A549 (cell line): ENCODE results near the gene FANCM. TPM values are rescaled to one million over a fixed set of nuclear protein-coding genes. Genes with fewer than 3 reads are reported as not detected.

Experiments used
- ATAC-seq, 2 experiments: fragments of 200-7000 bp in 1 of 2; fragments of >200 bp in 1 of 2; cut with Nextera tagmentation in 1 of 2; cut with Tn5 transposase in 1 of 2; 3 replicates each; pipeline versions ENCODE4 v1.8.0 to v1.9.1; 2018 to 2020; ENCODE audit warnings: mild to moderate bottlenecking in 1 of 2, moderate library complexity in 1 of 2
- CTCF ChIA-PET: fragments of 300-600 bp; sonication (Branson Sonifier 250); formaldehyde crosslinking; extraction: SDS; loops from one replicate; lab custom pipeline; 2021; ENCODE audit warnings: antibody characterized with exemption, inconsistent platforms; lab: Yijun Ruan, JAX
- POLR2A ChIA-PET: fragments of 350-600 bp; formaldehyde crosslinking; extraction: SDS; loops from one replicate; lab custom pipeline; 2021; ENCODE audit warnings: antibody characterized with exemption, inconsistent platforms; lab: Yijun Ruan, JAX
- DNase-seq, 2 experiments: peaks; one replicate each; pipeline versions ENCODE4 v3.0.0 to v3.0.0-alpha.2; 2011 to 2016; ENCODE audit warnings: low read depth in 1 of 2, low spot score in 1 of 2
- FAIRE-seq: peaks from 2 replicates; lab custom pipeline; 2011; peaks lifted over from hg19 to GRCh38; lab: Jason Lieb, UNC
- H3K27ac ChIP-seq, 2 experiments: fragments of >200 bp; sonication (Bioruptor Twin); formaldehyde crosslinking; 3 replicates each; pipeline ENCODE4 v1.5.1; 2016 to 2017
- H3K4me1 ChIP-seq: fragments of >200 bp; sonication (Bioruptor Twin); formaldehyde crosslinking; 3 replicates; pipeline ENCODE4 v1.6.1; 2016
- H3K4me2 ChIP-seq: fragments of >200 bp; sonication (Bioruptor Twin); formaldehyde crosslinking; 3 replicates; pipeline ENCODE4 v1.6.1; 2016
- H3K4me3 ChIP-seq: fragments of >200 bp; sonication (Bioruptor Twin); formaldehyde crosslinking; 3 replicates; pipeline ENCODE4 v1.5.1; 2016
- H3K9me3 ChIP-seq: fragments of >200 bp; sonication (Bioruptor Twin); formaldehyde crosslinking; 3 replicates; pipeline ENCODE4 v1.6.1; 2016
- BHLHE40 ChIP-seq: IDR thresholded peaks from 2 replicates; pipeline ENCODE4 v1.6.1; 2012; ENCODE audit warnings: low read depth, low read length, inconsistent platforms
- CHD2 ChIP-seq: fragments of 150-350 bp; IDR thresholded peaks from 2 replicates; pipeline ENCODE4 v1.6.1; 2014; ENCODE audit warnings: low read length; ENCODE audit not compliant: partially characterized antibody
- EP300 ChIP-seq, 2 experiments: fragments of >200 bp; sonication (Bioruptor Twin); formaldehyde crosslinking; IDR thresholded peaks; 2 replicates in 1 of 2; 3 replicates in 1 of 2; pipeline ENCODE4 v1.6.1; 2016 to 2017
- FOXS1 ChIP-seq: fragments of 250-450 bp; sonication (Bioruptor Pico); IDR thresholded peaks from 2 replicates; pipeline ENCODE4 v1.5.0; 2020; ENCODE audit warnings: mild to moderate bottlenecking, moderate library complexity
- GATA3 ChIP-seq: IDR thresholded peaks from 2 replicates; pipeline ENCODE4 v1.6.1; 2012; ENCODE audit warnings: borderline replicate concordance
- HEYL ChIP-seq: fragments of 250-450 bp; sonication (Bioruptor Pico); IDR thresholded peaks from 2 replicates; pipeline ENCODE4 v1.8.0; 2021; ENCODE audit warnings: mild to moderate bottlenecking, moderate library complexity
- HOXB13 ChIP-seq: fragments of 250-450 bp; sonication (Bioruptor Pico); IDR thresholded peaks from 2 replicates; pipeline ENCODE4 v1.5.0; 2020; ENCODE audit warnings: low read depth, mild to moderate bottlenecking, moderate library complexity
- KDM1A ChIP-seq: fragments of 200-600 bp; sonication (generic); IDR thresholded peaks from 2 replicates; pipeline ENCODE4 v1.6.1; 2016; ENCODE audit warnings: low read depth, mild to moderate bottlenecking
- KDM5A ChIP-seq: fragments of 200-600 bp; sonication (generic); IDR thresholded peaks from 2 replicates; pipeline ENCODE4 v1.6.1; 2016; ENCODE audit warnings: antibody characterized with exemption, mild to moderate bottlenecking
- MAFK ChIP-seq: fragments of 450-650 bp; IDR thresholded peaks from 2 replicates; pipeline ENCODE4 v1.6.1; 2014; ENCODE audit not compliant: partially characterized antibody
- MYC ChIP-seq: IDR thresholded peaks from 2 replicates; pipeline ENCODE4 v1.6.1; 2012; ENCODE audit warnings: mild to moderate bottlenecking, inconsistent platforms, low read length, improper control_type of control experiment, borderline replicate concordance
- POLR2A ChIP-seq: IDR thresholded peaks from 2 replicates; pipeline ENCODE4 v1.6.1; 2012; ENCODE audit warnings: mild to moderate bottlenecking, low read length
- RAD21 ChIP-seq, 2 experiments: fragments of >200 bp in 1 of 2; sonication (Bioruptor Twin) in 1 of 2; formaldehyde crosslinking in 1 of 2; IDR thresholded peaks in 1 of 2; conservative IDR thresholded peaks in 1 of 2; 2 replicates in 1 of 2; 3 replicates in 1 of 2; pipeline ENCODE4 v1.6.1; 2012 to 2018; ENCODE audit warnings: inconsistent platforms in 1 of 2
- RNF2 ChIP-seq: fragments of 200-600 bp; sonication (generic); IDR thresholded peaks from 2 replicates; pipeline ENCODE4 v1.6.1; 2016; ENCODE audit warnings: low read depth, mild to moderate bottlenecking, antibody characterized with exemption, moderate library complexity, borderline replicate concordance
- SMC3 ChIP-seq: fragments of >200 bp; sonication (Bioruptor Twin); formaldehyde crosslinking; IDR thresholded peaks from 3 replicates; pipeline ENCODE4 v1.6.1; 2018; ENCODE audit warnings: inconsistent platforms
- SREBF2 ChIP-seq: fragments of 450-650 bp; IDR thresholded peaks from 2 replicates; pipeline ENCODE4 v1.6.1; 2014; ENCODE audit warnings: mild to moderate bottlenecking, moderate library complexity
- WGBS: methylation state at CpG from one replicate; pipeline ENCODE4 v1.1.6; 2017; ENCODE audit errors: missing lambda C conversion rate; 5-methylcytosine and 5-hydroxymethylcytosine counted together
- polyA plus RNA-seq, 4 experiments: library from polyadenylated mRNA; depleted of rRNA in 3 of 4; stranded (reverse); fragments of >200 nt; fragmentation: RNase III in 1 of 4; extraction: RNeasy Plus Mini Kit Qiagen cat#74134 plus additional on column Dnase treatment in 1 of 4; gene quantifications; 2 replicates in 3 of 4; 3 replicates in 1 of 4; pipeline ENCODE4 v1.2.3, GENCODE V29; 2011 to 2017
- TF ChIP-seq, protein P1 (sequence below): fragments of >200 bp; sonication (Bioruptor Twin); formaldehyde crosslinking; IDR thresholded peaks from 2 replicates; pipeline ENCODE4 v1.6.1; 2016
- TF ChIP-seq, protein P2 (sequence below): fragments of 250-450 bp; sonication (Bioruptor Pico); IDR thresholded peaks from 2 replicates; pipeline ENCODE4 v1.5.0; 2021; ENCODE audit warnings: mild to moderate bottlenecking, moderate library complexity, borderline replicate concordance

The FANCM gene
- polyA plus RNA-seq, 2 of the 4 experiments (the other 2 are of a cell fraction) = 7.0 to 8.8 TPM

DNA sequence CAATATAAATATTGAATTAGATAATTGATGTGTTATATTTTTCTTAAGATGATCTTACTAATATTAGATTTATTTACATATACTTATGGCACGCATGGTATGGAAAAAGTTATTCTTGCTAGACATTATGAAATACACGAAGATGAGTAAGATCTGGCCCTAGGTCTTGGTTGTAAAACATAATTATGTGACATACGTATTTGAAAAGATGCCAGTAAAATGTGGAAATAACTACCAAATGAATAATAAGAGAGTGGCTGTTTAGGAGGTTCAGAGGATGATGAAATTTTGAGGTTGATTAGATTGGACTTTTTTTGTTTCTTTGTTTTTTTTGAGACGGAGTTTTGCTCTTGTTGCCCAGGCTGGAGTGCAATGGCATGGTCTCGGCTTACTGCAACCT lies 41.3 kb downstream of the FANCM start (continued):
- TF ChIP-seq, protein P1, sequence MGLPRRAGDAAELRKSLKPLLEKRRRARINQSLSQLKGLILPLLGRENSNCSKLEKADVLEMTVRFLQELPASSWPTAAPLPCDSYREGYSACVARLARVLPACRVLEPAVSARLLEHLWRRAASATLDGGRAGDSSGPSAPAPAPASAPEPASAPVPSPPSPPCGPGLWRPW = no peak
- TF ChIP-seq HEYL (CRISPR knock-in tag) (no peak), BHLHE40 (no peak), HOXB13 (CRISPR knock-in tag) (no peak)

DNA sequence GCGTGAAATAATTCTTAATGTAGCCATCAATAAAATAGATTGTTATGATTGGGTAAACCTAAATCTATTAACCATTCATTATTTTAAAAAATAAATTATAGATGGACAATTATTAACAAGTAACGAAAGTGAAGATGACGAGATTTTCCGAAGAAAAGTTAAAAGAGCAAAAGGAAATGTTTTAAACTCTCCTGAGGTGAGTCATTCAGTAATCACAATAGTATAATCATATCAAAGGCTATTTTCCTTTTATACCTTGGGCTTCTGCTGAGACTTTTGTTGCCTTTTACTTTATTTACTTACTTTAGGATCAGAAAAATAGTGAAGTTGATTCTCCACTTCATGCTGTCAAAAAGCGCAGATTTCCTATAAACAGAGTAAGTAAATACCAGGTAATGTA lies 45.6 kb downstream of the FANCM start:
- H3K4me2 ChIP-seq = no peak overlapping the region
- FAIRE-seq (no peak), ATAC-seq (no peak), DNase-seq (no peak)
- no peak overlapping the region for H3K27ac ChIP-seq
- ChIA-PET CTCF (interaction anchor here (1.0 kb wide), 1 partner anchor 12 kb away, joined by 3 read pairs; no protein-coding TSS in a partner anchor), POLR2A (no interaction called here)
- no peaks in the 10 kb centered on the region for H3K9me3 ChIP-seq
- H3K4me3 ChIP-seq = no peak overlapping the region
- TF ChIP-seq, protein P2, sequence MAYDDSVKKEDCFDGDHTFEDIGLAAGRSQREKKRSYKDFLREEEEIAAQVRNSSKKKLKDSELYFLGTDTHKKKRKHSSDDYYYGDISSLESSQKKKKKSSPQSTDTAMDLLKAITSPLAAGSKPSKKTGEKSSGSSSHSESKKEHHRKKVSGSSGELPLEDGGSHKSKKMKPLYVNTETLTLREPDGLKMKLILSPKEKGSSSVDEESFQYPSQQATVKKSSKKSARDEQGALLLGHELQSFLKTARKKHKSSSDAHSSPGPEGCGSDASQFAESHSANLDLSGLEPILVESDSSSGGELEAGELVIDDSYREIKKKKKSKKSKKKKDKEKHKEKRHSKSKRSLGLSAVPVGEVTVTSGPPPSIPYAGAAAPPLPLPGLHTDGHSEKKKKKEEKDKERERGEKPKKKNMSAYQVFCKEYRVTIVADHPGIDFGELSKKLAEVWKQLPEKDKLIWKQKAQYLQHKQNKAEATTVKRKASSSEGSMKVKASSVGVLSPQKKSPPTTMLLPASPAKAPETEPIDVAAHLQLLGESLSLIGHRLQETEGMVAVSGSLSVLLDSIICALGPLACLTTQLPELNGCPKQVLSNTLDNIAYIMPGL (CRISPR knock-in tag) = no peak
- TF ChIP-seq POLR2A (no peak), KDM5A (no peak), EP300 (IDR thresholded peaks at IDR 0.05) (no peak), HEYL (CRISPR knock-in tag) (no peak), MYC (no peak)
- 87% methylated on average over 5 of the region's 5 CpGs for WGBS
- peaks cover 3% of the 10 kb centered on the region; the same call in 1 of the 3 replicates for H3K4me1 ChIP-seq

DNA sequence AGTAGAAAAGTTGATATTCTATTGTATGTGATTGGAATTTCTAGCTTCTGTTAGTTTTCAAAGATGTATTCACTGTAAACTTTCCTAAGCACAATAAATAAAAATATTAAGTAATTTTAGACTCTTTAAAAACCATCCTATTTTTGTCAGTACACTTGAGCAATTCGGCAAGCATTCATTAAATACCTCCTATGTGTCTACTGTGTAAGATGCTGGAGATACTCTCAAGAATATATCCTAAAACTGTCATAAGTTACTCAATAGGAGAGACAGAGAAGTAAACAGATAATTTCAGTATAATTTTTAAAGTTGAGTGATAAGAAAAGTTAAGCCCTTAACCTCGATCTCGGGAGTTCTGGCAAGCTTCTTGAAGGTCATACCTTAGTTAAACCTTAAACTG lies 46.1 kb downstream of the FANCM start:
- Histone ChIP-seq H3K27ac (no peak overlapping the region), H3K9me3 (no peaks in the 10 kb centered on the region), H3K4me3 (no peak overlapping the region), H3K4me2 (no peak overlapping the region), H3K4me1 (peaks cover 3% of the 10 kb centered on the region; the same call in 1 of the 3 replicates)
- ATAC-seq (no peak), DNase-seq (no peak), FAIRE-seq (no peak)
- ChIA-PET CTCF (interaction anchor here (1.0 kb wide), 1 partner anchor 12 kb away, joined by 3 read pairs; no protein-coding TSS in a partner anchor), POLR2A (no interaction called here)
- WGBS = 61% methylated on average over 3 of the region's 3 CpGs
- TF ChIP-seq KDM1A (no peak), GATA3 (no peak), SMC3 (no peak)
- TF ChIP-seq, all 56 proteins: peak for 0

DNA sequence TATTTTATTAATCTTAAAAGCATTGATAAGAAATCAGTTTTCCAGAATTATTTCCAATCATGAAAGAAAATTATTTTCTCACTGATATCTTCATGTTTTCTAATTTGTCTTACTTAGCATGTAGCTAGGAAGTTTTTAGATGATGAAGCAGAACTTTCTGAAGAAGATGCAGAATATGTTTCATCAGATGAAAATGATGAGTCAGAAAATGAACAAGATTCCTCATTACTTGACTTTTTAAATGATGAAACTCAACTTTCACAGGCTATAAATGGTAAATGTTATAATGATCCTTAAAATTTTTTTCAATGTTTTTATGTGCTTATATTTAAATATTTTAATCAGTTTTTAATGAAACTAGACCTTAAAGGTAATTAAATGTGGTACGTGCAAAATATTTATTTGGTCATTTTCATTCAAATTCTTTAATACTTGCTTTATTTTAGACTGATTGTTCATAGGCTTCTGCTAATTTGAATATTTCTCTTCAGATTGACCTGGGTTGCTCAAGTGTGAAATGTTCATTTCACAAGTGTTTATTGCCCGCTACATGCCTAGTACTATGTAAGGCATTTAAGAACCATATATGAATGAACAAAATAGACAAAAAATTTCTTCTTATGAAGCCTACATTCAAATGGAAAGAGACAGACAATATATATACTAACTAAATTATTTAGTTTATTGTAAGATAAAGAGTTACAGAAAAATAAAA lies 49.5 kb downstream of the FANCM start:
- Histone ChIP-seq H3K27ac (no peak overlapping the region), H3K4me3 (no peak overlapping the region)
- WGBS = 95% methylated on average over 2 of the region's 2 CpGs
- TF ChIP-seq MAFK (peak; percentile 23), SREBF2 (no peak), RAD21 (conservative IDR thresholded peaks at IDR 0.05 in 1 of 2, IDR thresholded peaks at IDR 0.05 in 1 of 2) (no peak)
- TF ChIP-seq, all 56 proteins: peak for 1
- DNase-seq (no peak), FAIRE-seq (peak; percentile 23), ATAC-seq (no peak)
- Histone ChIP-seq H3K4me1 (peaks cover 3% of the 10 kb centered on the region; the same call in 1 of the 3 replicates), H3K9me3 (no peaks in the 10 kb centered on the region), H3K4me2 (no peak overlapping the region)
- POLR2A ChIA-PET = no interaction called here
- CTCF ChIA-PET = no interaction called here

DNA sequence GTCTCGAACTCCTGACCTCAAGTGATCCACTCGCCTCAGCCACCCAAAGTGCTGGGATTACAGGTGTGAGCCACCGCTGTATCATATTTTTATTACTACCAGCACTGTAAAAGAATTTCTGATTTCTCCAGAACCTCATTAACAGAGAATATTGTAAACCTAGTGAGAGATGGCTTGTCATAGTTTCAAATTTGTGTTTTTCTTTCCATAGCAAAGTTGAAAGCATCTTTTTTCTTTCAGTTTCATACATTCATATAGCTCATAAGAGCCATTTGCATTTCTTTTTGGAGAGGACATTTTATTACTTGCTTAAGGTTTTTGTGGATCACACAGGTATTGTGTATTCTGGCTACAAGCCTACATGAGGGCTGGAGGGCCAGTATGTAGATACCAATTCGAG lies 59.2 kb downstream of the FANCM start:
- no peaks in the 10 kb centered on the region for H3K4me1 ChIP-seq
- CTCF ChIA-PET = no interaction called here

More for the DNA sequence above, 59.2 kb downstream of the FANCM start:
- H3K9me3 ChIP-seq = no peaks in the 10 kb centered on the region
- POLR2A ChIA-PET = no interaction called here
- WGBS = 83% methylated on average over 4 of the region's 4 CpGs
- no peak overlapping the region for H3K4me2 ChIP-seq
- ATAC-seq = no peak
- H3K27ac ChIP-seq = no peak overlapping the region
- no peak overlapping the region for H3K4me3 ChIP-seq
- no peak for FAIRE-seq
- no peak for DNase-seq
- no peak for TF ChIP-seq SMC3
- no peak for TF ChIP-seq CHD2
- no peak for TF ChIP-seq FOXS1
- no peak for TF ChIP-seq RNF2
- TF ChIP-seq GATA3 = no peak
